IPS-NIHi11 (cell line): ENCODE data around the gene NEUROD1.
"Not testable (repeated sequence)": the region's sequence is repeated elsewhere in the genome, so short reads cannot be mapped to it uniquely, and the experiment has no call there.

Experiments used
- DNase-seq: peaks from one replicate; pipeline ENCODE4 v3.0.0; 2012; ENCODE audit warnings: mixed read lengths, low spot score

NEUROD1 gene

DNA sequence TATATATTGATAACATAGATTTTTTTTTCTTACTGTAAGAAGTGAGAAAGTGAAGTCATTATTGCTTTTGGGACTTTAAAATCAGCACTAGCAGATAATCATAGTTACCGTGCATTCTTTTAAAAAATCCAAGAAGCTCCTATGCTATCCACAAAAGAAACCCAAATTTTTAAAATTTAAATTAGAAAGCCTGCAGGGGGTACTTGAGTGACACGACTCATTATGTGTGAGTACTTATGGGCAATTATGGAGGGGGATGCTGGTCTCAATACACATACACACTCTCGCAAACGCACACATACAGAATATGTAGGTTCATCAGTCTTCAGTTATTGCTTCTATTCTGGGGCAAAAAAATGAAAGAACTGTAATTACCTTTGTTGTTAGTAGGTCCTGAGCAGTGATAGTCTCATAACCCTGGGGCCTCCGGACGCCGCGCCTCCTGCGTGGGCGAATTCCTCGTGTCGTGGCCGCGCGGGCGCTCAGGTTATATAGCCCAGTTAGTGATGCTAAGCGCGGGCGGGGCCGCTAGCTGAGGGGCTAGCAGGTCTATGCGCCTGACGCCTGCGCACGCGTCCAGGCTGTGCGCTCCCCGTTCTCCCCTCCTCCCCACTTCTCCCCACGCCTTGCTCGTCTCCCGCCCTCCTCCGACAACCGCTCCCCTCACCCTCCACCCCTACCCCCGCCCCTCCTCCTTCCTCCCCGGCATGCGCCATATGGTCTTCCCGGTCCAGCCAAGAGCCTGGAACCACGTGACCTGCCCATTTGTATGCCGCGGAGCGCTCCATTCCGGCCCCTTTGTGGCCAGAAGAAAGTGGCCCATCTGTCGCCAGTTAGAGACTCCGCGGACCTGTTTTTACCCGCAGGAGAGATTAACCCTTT, at the start of gene NEUROD1:
NEUROD1 (minus strand) TSS at position 463 of the 882 bp plus-strand sequence. CDS start 1,657 bp downstream, outside the sequence.
- DNase-seq = peak; percentile 61

DNA sequence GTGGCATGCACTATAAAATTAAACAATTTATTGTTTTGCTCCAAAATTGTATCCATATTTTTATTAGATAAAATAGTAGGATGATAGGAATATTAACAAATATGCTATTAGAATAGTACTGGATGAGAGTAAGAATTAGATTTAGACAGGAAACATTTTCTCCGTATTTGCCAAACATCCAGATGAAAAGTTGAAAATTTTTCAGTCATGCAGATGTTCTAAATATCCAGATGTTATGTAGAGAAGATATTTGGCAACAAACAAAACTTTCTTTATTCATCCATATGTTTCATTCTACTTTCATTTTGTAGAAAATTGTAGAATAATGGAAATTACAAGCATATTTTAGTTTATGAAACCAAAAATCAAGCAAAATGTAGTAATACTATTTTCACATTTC, 45.2 kb upstream of the NEUROD1 start:
- DNase-seq = no peak

- no peak for DNase-seq
These were observed 44.3 kb upstream of the NEUROD1 start for GRCh38 chr2:181724662-181725061.

- DNase-seq = no peak
These were observed 43.4 kb upstream of the NEUROD1 start for GRCh38 chr2:181723731-181724130.

DNA sequence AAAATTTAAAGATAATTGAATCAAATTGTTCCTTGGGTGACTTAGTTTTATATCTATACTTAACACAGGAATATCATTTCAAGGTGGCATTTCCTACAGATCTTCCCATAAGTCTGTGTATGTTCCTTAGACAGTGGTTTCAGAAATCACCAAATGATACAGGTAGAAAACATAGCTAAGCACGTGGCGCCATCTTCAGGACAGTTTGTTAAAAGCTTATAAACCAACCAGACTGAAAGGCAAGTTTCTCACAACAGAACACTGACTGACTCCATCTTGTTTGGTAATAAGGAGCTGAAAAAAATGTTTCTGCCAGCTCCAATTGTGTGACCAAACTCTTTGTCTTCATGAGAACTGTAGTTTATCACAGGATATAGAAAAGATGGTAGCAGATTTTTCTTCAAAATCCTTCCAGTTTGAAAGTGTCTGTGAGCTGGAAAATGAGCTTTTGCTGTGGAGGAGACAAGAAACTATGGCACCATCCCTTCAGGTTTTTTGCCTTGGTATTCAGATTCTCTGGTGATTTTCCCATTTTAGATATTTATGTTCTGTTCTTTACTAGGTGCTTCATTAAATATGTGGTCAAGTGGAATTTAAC, 34.8 kb upstream of the NEUROD1 start:
- peak; percentile 59 for DNase-seq

GRCh38 chr2:181711051-181711450, 30.7 kb upstream of the NEUROD1 start:
- DNase-seq = not testable (repeated sequence)

- DNase-seq = not testable (repeated sequence)
These were observed 22.2 kb upstream of the NEUROD1 start for GRCh38 chr2:181702519-181702918.

- no peak for DNase-seq
These were observed 17.9 kb upstream of the NEUROD1 start for GRCh38 chr2:181698223-181698622.

DNA sequence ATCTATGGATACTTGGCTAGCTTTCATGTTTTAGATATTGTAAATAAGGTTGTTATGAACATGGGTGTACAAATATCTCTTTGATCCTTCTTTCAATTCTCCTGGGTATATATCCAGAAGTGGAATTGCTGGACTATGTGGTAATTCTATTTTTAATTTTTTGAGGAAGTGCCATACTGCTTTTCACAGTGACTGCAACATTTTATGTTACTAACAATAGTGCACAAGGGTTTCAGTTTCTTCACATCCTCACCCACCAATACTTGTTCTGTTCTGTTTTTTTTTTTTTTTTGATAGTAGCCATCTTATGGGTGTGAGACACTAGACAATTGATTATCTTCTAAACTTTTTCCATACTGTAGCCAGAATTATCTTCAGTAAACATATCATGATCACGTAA, 17.3 kb upstream of the NEUROD1 start:
- no peak for DNase-seq

DNA sequence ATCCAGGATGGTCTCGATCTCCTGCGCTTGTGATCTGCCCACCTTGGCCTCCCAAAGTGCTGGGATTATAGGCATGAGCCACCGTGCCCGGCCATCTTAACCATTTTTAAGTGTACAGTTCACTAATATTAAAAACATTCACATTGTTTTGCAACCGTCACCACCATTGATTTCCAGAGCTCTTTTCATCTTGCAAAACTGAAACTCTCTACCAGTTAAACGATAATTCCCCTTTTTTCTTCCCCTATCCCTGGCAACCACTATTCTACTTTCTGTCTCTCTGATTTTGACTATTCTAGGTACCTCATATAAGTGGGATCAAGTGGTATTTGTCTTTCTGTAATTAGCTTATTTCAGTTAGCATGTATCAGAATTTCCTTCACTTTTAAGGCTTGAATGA, 16.8 kb upstream of the NEUROD1 start:
- DNase-seq = no peak

GRCh38 chr2:181694271-181694670, 14.0 kb upstream of the NEUROD1 start:
- no peak for DNase-seq

- no peak for DNase-seq
These were observed 10.5 kb upstream of the NEUROD1 start for GRCh38 chr2:181690860-181691259.

DNA sequence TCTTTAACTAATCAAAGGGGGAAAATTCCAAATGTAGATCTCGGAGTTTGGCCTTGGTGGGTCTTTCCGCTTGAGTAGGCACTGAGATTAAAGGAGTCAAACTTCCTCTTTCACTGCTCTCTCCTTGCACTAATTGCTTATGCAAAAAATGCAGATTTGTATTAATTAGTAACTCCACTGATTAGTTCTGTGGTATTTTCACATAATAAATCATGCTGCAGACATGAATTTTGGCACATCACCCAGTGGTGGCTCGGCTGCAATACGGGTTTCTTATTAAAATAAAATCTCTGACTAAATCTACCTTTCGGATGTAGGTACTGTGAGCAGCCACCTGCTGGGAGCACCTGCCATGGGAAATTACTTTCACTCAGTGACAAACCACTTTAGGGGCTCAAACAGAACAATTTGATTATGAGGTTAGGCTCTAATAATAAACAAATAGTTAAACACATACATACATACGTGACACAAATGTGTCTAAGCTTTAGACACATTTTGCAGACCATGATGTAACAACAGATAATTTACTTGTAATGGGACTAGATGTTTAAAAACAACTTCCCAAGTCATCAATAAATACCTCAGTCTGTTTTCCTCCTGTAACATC, 6.4 kb upstream of the NEUROD1 start:
- no peak for DNase-seq

DNA sequence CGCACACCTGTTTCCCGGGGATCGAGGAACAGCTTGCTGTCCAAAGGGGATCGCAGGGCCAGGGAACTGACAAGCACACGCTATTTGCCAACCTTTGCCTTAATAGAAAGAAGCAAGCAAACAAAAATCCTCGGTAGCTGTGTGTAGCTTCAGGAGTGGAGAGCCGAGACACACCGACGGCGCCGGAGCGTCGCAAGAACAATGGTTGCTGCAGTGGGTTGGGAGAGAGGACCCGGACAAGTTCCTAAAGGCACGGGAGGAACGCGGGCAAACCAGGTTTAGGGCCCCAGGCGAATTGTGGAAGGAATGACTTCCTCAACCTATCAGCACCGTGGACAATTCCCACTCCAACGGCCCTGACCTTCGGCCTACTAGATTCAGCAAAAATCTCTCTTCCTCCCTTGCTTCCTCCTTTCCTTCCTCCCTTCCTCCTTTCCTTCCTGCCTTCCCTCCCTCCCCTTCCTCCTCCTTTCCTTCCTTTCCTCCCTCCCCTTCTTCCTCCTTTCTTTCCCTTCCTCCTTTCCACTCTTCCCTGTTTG, 4.9 kb upstream of the NEUROD1 start:
- peak; percentile 61 for DNase-seq

DNA sequence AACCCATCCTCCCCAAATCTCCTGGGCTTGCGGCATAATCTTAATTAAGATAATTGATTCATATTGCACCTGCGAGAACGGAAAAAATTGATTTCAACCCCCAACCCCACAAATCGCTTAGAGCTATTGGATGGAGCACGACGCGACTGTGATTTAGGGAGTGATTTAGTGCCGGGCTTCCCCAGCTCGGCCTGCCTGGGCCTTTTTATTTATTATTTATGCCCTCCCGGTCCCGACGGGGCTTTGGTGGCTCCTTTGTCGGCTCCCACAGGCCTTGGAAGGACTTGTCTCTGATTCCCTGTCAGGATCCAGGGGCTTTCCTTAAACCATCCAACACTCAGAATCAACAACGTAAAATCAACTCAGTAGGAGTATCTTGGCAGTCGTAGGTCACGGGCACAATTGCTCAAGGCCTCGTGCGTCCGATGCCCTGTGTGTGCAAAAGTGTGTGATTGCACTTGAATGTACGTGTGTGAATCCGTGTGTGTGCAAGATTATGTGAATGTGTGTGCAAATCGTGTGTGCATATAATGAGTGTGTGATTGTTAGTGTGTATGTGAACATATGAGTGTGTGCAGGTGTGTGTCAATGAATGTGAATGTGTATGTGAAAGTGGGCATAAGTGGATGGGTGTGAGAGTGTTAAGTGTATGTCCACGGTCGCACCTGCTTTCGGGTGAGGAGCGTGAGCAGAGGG, 4.3 kb upstream of the NEUROD1 start:
- no peak for DNase-seq

DNA sequence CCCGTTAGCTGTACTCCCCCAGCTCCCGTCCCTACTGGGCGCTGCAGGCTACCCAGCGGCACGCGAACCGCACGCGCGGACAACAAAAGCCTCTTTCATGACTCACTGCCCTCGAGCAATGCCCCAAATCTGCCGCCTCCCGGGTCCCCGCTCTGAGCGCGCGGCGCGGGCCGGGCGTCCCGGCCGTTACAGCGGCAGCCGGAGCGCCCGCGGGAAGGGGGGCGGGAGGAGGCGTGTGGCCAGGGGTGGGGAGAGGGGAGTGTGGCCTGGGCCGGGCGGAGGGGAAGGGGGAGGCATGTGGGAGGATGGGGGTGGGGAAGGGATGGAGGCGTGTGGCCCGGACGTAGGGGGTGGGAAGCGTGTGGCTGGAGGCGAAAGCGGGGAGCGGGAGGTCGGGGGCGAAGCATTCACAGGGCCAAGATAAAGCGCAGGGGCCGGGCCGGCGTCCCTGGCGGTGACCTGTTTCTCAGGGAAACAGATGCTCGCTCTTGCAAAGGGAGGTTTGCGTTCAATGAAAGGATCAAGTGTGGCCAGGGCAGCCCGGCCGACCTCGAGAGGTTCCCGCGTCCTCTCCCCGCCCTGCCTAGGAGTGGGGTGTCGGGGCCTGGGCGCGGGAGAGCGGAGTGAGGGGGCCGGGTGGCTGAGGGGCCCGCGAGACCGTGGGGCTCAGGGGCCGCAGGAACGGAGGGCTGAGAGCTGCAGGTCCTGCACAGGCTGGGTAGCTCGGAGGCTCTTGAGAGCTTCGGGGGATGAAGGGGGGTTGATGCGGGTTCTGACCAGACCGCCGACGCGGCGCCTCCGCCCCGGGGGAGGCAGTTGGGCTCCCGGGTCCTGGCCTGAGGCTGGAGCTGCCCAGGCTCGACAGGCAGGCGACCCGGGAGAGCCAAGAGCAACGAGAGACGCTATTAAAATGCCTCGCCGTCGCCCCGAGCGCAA, 3.5 kb upstream of the NEUROD1 start:
- DNase-seq = peak; percentile 75

GRCh38 chr2:181682795-181683517, 2.6 kb upstream of the NEUROD1 start:
- no peak for DNase-seq

- DNase-seq = no peak
These were observed 1.9 kb upstream of the NEUROD1 start for GRCh38 chr2:181682026-181682789.
